A549 (cell line): Measurements from ENCODE around the gene SHLD2.
"Not testable (repeated sequence)": the region's sequence is repeated elsewhere in the genome, so short reads cannot be mapped to it uniquely, and the experiment has no call there.

Source experiments
- ESRRA ChIP-seq: fragments of 150-350 bp; IDR thresholded peaks from 2 replicates; pipeline ENCODE4 v1.6.1; 2014; ENCODE audit warnings: mild to moderate bottlenecking, low read length, borderline replicate concordance
- GATA3 ChIP-seq: IDR thresholded peaks from 2 replicates; pipeline ENCODE4 v1.6.1; 2012; ENCODE audit warnings: borderline replicate concordance
- RAD21 ChIP-seq, 2 experiments: fragments of >200 bp in 1 of 2; sonication (Bioruptor Twin) in 1 of 2; formaldehyde crosslinking in 1 of 2; IDR thresholded peaks in 1 of 2; conservative IDR thresholded peaks in 1 of 2; 2 replicates in 1 of 2; 3 replicates in 1 of 2; pipeline ENCODE4 v1.6.1; 2012 to 2018; ENCODE audit warnings: inconsistent platforms in 1 of 2
- SREBF2 ChIP-seq: fragments of 450-650 bp; IDR thresholded peaks from 2 replicates; pipeline ENCODE4 v1.6.1; 2014; ENCODE audit warnings: mild to moderate bottlenecking, moderate library complexity
- TF ChIP-seq, protein P1 (sequence below): fragments of >200 bp; sonication (Bioruptor Twin); formaldehyde crosslinking; IDR thresholded peaks from 3 replicates; pipeline ENCODE4 v1.5.1; 2016

DNA sequence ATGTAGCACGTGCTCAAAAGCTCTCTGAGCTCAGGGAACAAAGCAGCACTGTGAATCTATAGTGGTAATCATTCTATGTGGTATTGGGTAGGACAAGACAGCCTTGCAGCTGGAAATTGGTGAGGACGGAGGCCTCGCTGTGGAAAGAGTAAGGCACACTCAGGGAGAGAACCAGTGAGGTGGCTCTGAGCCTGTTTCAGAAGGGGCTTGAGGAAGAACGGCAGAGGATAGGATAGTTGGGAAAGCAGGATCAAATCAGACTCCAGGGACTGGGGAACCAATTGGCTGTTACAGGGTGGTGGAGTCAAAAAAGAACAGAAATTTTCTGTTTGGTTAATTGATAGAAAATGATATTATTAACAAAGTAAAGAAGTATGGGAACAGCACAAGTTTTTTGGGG, 74.9 kb downstream of the SHLD2 start:
- TF ChIP-seq, protein P1, sequence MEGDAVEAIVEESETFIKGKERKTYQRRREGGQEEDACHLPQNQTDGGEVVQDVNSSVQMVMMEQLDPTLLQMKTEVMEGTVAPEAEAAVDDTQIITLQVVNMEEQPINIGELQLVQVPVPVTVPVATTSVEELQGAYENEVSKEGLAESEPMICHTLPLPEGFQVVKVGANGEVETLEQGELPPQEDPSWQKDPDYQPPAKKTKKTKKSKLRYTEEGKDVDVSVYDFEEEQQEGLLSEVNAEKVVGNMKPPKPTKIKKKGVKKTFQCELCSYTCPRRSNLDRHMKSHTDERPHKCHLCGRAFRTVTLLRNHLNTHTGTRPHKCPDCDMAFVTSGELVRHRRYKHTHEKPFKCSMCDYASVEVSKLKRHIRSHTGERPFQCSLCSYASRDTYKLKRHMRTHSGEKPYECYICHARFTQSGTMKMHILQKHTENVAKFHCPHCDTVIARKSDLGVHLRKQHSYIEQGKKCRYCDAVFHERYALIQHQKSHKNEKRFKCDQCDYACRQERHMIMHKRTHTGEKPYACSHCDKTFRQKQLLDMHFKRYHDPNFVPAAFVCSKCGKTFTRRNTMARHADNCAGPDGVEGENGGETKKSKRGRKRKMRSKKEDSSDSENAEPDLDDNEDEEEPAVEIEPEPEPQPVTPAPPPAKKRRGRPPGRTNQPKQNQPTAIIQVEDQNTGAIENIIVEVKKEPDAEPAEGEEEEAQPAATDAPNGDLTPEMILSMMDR, result not testable (repeated sequence)
- TF ChIP-seq RAD21 (conservative IDR thresholded peaks at IDR 0.05 in 1 of 2, IDR thresholded peaks at IDR 0.05 in 1 of 2); SREBF2; ESRRA; GATA3: not testable (repeated sequence)
